HepG2 (cell line): ENCODE measurements around the gene APBB2.

Source experiments
- MXI1 ChIP-seq: IDR thresholded peaks from 3 replicates; pipeline ENCODE4 v1.6.1; 2012; ENCODE audit warnings: low read depth, low read length, inconsistent platforms, borderline replicate concordance
- RFX5 ChIP-seq: IDR thresholded peaks from 2 replicates; pipeline ENCODE4 v1.6.1; 2011; ENCODE audit warnings: low read depth, low read length, improper control_type of control experiment
- ZNF451 ChIP-seq: sonication (generic); formaldehyde crosslinking; IDR thresholded peaks from 2 replicates; pipeline ENCODE4 v1.5.0; 2020; ENCODE audit warnings: mild to moderate bottlenecking, missing genetic modification reagents
- TF ChIP-seq, protein P1 (sequence below): sonication (generic); formaldehyde crosslinking; conservative IDR thresholded peaks from 2 replicates; pipeline ENCODE4 v1.8.0; 2022; ENCODE audit warnings: low read depth, missing genetic modification reagents
- TF ChIP-seq, protein P2 (sequence below): IDR thresholded peaks from 2 replicates; pipeline ENCODE4 v1.6.1; 2018; ENCODE audit warnings: missing genetic modification reagents, mild to moderate bottlenecking, missing compliant biosample characterization

DNA sequence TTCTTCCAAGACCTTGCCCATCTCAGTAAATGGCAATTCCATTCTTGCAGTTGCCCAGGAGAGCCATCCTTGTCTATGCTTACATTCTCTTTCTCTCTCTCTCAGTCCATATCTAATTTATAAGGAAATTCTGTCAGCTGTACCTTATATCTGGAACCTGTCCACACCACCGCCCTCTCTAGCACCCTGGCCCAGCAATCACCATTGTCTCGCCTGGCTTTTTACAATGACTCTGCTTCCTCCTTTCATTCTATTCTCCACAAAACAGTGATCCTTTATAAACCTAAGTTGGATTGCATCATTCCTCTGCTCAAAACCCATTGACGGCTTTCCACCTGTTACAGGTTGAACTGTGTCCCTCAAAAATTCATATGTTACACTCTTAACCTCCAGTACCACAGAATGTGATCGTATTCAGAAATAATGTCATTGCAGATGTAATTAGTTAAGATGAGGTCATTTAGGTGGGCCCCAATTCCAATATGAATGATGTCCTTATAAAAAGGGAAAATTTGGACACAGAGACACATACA, 31.3 kb downstream of the APBB2 start:
- TF ChIP-seq RFX5 (no peak), ZNF451 (CRISPR knock-in tag) (no peak), MXI1 (no peak)
- TF ChIP-seq, protein P1, sequence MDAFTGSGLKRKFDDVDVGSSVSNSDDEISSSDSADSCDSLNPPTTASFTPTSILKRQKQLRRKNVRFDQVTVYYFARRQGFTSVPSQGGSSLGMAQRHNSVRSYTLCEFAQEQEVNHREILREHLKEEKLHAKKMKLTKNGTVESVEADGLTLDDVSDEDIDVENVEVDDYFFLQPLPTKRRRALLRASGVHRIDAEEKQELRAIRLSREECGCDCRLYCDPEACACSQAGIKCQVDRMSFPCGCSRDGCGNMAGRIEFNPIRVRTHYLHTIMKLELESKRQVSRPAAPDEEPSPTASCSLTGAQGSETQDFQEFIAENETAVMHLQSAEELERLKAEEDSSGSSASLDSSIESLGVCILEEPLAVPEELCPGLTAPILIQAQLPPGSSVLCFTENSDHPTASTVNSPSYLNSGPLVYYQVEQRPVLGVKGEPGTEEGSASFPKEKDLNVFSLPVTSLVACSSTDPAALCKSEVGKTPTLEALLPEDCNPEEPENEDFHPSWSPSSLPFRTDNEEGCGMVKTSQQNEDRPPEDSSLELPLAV (CRISPR knock-in tag), result no peak
- TF ChIP-seq, protein P2, sequence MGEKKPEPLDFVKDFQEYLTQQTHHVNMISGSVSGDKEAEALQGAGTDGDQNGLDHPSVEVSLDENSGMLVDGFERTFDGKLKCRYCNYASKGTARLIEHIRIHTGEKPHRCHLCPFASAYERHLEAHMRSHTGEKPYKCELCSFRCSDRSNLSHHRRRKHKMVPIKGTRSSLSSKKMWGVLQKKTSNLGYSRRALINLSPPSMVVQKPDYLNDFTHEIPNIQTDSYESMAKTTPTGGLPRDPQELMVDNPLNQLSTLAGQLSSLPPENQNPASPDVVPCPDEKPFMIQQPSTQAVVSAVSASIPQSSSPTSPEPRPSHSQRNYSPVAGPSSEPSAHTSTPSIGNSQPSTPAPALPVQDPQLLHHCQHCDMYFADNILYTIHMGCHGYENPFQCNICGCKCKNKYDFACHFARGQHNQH (CRISPR knock-in tag), result no peak
